Measurements from ENCODE around the gene ZNF701.
"Not testable (repeated sequence)": the region's sequence is repeated elsewhere in the genome, so short reads cannot be mapped to it uniquely, and the experiment has no call there.

- TF ChIP-seq POLR2AphosphoS5, EP300, CTCF (IDR thresholded peaks at IDR 0.05): not testable (repeated sequence)
Measured at GRCh38 chr19:52627441-52627840, 57.4 kb downstream of the ZNF701 start.

Measured in esophagus muscularis mucosa (tissue), 4 donors.